Measurements from ENCODE around the gene SLC5A10.
"Not testable (repeated sequence)": the region's sequence is repeated elsewhere in the genome, so short reads cannot be mapped to it uniquely, and the experiment has no call there.

The SLC5A10 gene

DNA sequence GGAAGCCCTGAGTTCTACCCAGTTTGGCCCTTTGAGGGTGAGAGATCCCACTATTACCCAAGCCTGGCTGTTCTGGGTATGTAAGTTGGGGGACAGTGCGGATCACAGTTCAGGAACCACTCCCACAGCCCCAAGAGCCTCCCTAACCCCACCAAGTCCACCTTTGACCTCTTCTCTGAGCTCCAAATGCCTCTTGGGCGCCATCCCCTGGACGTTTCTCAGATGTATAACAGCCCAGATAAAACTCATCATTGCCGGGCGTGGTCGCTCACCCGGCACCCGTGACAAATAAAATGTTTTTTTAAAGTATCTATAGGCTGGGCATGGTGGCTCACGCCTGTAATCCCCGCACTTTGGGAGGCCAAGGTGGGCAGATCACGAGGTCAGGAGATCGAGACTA, 103.5 kb downstream of the SLC5A10 start:
- not testable (repeated sequence) for DNase-seq

DNA sequence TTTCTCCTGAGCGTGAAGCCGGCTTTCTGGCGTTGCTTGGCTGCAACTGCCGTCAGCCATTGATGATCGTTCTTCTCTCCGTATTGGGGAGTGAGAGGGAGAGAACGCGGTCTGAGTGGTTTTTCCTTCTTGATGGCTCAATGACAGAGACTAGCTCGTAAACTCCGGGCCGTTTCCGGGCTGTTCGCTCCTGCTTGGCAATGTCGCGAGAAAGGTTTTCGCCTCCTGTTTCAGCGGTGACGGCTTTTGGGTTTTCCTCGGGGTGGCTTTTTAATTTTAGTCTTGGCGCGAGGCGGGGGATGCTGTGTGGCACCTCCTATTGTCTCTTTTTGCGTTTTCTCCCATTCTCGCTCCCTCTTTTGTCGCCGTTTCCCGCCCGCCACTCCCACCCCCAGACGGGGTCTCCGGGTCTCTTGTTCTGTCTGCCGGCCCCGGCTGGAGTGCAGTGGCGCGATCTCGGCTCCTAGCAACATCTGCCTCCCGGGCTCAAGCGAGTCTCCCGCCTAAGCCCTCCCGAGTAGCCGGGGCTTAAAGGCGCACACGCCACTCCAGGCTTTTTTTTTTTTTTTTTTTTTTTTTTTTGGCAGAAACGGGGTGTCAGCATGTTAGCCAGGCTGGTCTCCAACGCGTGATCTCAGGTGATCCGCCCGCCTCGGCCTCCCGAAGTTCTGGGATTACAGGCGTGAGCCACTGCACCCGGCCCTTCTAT, 110.2 kb downstream of the SLC5A10 start:
- DNase-seq, result not testable (repeated sequence)

- not testable (repeated sequence) for DNase-seq
These were observed 110.9 kb downstream of the SLC5A10 start for GRCh38 chr17:19062718-19063325.

GRCh38 chr17:19063326-19063956, 111.5 kb downstream of the SLC5A10 start:
- DNase-seq, result not testable (repeated sequence)

DNA sequence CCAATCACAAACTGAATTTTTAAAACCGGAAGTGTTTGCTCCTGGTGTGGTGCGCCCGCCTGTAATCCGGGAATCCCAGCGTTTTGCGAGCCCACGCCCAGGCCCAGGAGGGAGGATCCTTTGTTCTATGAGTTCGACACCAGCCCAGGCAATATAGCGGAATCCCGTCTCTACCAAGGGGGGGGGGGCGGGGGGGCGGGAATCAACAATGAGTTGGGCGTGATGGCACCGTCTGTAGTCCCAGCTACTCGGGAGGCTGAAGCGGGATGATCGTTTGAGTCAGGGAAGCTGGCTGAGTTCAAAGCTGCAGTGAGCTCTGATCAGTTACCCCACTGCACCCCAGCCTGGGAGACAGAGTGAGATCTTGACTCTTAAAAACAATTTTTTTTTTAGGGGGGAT, 112.4 kb downstream of the SLC5A10 start:
- DNase-seq, result not testable (repeated sequence)

- not testable (repeated sequence) for DNase-seq
These were observed 118.6 kb downstream of the SLC5A10 start for GRCh38 chr17:19070318-19071168.
